Hematopoietic multipotent progenitor cell treated with erythropoietin and hydrocortisone succinate and interleukin-3 and kit ligand, for 8 days (in vitro differentiated cells): ENCODE data around the gene POLR2E.
A peak's percentile ranks its signal among the peaks of the same experiment; 100 is the strongest.

Experiments
- DNase-seq: peaks from one replicate; pipeline ENCODE4 v3.0.0-alpha.2; 2015

The POLR2E gene

DNA sequence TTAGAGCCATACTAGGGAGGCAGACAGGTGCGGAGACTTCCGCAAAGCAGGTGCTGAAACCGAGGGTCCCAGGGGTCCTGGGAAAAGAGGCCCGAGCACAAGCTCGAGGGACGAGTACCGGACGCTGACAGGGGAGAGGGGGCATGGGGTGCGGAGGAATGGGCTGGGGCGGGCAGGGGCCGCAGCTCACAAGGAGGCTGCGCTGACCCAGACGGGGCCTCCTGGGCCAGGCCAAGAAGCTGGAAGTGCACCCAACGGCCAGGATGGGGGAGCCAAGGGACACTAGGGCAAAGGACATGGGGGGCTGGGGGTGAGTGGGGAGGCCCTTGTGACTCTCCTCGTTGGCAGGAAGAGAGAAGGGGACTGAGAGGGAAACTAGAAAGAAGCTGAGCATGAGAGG is 1.8 kb downstream of the POLR2E start:
- no peak for DNase-seq

DNA sequence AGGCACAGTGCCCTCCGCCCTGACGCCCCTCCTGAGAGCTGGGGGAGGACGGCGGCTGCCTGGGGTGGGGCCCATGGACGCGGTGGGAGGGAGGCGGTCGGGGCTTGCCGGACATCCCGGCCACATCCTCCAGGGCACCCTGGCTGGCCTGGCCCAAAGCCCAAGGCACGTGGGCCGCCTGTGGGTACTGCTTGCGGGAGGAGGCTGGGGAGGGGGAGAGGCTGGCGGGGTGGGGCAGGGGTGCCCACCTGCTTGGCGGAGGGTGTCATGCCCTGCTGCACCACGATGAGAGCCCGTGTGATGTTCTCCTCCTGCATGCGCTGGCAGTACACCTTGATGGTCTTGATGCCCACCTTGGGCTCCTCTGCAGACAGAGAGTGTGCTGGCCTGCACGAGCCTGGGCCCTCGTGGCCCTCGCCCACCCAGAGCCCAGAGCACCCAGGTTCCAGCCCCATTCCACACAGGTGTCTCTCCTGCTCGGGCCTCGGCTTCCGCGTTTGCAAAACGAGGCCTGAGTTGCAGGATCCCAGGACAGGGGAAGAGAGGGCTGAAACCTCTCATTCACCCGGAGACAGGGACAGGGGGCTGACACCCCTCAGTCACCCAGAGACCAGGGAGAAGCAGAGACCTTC is 3.5 kb downstream of the POLR2E start:
- no peak for DNase-seq

DNA sequence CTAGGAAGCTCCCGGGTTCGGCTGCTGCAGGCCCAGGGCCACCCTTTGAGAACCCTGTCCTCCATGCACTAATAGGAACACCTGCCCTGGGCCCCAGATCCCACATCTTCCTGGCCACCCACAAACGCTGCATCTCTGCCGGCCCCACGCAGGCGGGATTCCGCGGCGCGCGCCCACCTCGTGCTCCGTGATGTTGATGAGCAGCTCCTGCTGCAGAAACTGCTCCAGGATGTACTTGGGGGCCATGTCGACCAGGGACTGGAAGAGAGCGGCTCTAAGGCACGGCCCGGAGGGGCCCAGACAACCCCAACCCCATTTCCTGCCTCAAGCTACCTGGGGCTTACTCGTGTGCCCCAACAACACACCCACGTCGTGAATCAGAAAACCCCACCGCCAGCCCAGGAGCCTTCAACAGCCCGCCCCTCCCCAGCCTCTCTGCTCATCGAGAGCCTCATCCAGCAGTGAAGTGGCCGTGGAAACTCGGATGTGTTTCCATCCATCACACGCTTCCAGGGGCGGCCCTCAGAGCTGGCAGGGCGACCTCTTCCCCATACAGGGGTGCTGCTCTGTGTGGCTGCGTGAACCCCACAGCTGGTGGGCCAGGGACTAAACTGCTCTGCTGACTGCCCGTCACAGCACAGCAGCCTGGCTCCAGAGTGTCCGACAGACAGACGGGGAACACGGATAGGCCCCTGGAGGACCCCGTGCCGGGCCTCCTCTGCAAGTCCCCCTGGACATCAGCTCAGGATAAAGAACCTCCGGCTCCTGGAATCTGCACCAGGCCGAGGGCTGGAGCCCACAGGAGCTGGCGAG is 4.2 kb downstream of the POLR2E start:
- no peak for DNase-seq

DNA sequence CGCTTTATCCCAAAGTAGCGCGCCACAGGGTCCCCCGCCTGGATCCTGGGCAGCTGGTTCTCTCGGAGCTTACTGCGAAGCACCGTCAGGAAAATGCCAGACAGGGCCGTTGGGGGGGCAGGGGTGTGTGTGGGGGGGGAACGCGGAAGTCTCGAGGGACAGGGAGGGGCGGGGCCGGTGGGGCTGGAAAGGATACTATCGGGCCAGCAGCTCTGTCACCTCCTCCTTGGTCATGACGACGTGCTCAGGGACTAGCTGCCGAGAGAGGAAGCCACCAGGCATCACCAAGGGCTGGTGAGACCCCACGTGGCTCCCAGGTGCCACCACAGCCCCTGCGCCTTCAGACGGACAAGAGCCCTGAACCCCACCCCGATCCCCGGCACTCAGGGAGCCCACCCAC is 5.3 kb downstream of the POLR2E start:
- peak; percentile 12 for DNase-seq

DNA sequence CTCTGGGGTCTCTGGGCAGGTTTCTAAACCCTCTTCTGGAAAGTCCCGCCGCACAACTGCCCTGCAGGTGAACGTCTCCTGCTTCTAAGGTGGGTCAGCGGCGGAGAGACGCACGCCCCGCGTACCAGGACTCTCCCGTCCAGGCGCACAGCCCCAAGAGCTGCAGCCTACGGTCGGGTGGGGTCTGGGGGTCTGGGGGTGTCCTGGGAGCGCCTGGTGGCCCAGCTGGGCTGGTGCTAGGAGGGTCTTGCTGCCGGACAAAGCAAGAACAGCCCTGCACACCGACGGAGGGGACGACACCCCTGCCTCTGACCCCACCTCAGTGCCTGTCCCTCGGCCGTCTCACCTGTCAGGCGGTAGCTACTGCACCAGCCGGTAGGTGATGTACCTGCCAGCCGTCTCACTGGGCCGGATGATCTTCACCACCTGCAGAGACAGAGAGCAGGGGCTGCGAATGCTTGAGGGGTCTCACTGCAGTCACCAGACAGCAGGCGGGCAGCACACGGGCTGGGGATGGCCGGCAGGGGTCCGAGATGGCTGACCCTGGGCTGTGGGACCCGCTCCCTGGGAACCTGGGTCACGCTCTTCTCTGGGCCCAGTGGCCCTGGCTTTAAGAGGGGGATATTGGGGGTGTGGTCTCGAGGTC is 5.9 kb downstream of the POLR2E start:
- no peak for DNase-seq

DNA sequence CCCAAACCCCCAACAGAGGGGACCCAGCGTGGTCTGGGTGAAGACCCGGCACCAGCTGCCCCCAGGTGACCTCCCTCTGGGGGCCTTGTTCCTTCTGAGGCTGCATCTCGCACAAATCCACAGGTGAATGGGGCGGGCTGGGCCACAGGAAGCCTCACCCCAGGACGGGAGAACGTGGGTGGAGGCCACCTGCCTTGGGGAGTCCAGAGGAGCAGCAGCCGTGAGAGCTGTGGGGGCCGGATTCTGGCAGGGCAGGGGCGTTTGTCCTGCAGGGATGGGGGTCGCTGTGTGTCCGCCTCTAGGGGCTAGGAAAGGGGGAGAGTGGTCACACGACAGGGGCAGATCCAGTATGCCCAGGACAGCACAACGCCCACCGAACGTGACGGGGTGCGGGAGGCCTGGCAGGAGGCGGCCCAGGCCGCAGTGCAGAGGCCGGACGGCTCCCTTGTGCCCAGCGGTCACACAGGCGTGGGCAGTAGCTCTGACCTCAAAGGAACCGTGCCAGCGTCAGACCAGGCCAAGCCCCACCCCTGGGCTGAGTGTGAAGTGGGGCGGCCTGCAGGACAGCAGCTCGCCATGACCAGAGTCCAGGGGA is 6.7 kb downstream of the POLR2E start:
- DNase-seq = no peak

DNA sequence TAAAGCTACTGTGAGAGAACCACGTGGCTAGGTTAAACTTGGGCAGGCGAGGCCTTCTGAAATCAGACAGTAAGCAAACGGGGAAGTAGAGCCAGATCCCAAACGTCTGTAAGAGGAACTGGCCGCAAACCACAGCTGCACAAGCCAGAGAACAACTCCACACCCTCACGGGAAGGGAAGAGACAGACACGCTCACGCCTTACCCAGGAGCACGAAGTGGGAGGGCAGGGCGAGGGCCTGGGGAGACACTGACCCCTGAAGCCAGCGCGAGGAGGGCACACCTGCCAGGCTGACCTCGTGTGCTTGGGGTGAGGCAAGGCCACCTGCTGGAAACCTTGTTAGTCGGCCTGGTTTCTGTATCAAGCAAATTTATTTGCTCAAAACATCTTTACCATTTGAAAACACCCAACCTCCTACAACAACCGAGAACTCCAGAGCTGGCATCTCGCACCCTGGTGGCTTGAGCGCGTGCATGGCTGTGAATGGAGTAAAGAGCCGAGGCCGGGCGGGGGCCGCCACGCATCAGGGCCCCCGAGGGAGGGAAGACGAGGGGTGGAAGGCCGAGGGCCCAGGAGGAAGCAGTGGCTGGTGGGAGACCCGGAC is 7.3 kb downstream of the POLR2E start:
- peak; percentile 78 for DNase-seq

DNA sequence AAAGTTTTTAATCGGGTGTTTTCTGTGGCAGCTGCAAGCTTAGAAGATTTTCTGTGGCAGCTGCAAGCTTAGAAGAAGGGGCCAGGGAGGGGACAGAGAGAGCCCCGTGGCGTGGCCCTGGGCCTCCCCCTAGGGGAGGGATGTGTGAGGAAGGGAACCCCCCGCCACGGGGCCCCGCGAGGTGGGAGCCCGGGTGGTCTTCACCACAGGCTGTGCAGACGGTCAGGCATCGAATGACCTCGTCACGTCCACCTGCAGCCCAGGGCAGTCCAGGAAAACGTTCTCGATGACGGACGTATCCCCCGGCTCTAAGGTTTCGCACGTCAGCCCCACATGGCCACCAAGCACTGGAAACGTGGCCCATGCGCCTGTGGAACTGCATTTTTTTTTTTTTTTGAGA is 8.6 kb downstream of the POLR2E start:
- no peak for DNase-seq

DNA sequence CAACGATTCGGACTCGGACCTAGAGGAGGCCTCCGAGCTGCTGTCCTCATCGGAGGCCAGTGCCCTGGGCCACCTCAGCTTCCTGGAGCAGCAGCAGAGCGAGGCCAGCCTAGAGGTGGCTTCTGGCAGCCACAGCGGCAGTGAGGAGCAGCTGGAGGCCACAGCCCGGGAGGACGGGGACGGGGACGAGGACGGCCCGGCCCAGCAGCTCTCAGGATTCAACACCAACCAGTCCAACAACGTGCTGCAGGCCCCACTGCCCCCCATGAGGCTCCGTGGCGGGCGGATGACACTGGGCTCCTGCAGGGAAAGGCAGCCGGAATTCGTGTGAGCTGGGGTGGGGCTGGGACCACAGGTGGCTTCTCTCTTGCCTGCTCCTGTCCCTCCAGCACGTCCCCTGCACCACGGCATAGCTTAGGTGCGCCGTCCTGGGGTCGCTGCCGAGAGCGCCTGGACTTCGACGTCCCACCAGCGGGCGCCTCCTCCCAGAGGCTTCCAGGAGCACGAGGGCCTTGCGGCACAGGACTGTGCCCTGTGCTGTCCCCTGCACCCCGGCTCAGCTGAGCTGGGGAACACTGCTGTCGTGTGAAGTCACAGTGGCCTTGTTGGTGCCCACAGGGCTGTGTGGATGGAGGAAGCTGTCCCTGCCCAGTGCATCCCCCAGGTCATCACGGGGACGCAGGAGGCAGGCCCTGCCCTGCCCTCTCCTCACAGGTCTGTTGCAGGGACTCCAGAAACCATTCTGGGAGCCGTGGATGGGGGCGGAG is 9.3 kb downstream of the POLR2E start:
- no peak for DNase-seq

DNA sequence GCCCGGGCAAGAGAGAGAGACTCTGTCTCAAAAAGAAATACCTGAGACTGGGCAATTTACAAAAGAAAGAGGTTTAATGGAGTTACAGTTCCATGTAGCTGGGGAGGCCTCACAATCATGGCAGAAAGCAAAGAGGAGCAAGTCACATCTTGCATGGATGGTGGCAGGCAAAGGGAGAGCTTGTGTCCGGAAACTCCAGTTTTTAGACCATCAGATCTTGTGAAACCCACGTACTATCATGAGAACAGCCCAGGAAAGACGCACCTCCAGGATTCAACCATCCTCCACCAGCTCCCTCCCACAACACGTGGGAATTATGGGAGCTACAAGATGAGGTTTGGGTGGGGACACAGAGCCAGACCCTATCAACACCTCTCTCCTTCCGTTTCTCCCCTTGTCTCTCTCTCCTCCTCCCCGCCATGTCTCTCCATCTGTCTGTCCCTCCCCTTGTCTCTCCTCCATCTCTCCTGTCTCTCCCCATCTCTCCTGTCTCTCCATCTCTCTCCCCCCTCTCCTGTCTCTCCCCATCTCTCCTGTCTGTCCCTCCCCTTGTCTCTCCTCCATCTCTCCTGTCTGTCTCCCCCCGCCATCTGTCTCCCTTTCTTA is 10.0 kb downstream of the POLR2E start:
- DNase-seq = peak; percentile 4

DNA sequence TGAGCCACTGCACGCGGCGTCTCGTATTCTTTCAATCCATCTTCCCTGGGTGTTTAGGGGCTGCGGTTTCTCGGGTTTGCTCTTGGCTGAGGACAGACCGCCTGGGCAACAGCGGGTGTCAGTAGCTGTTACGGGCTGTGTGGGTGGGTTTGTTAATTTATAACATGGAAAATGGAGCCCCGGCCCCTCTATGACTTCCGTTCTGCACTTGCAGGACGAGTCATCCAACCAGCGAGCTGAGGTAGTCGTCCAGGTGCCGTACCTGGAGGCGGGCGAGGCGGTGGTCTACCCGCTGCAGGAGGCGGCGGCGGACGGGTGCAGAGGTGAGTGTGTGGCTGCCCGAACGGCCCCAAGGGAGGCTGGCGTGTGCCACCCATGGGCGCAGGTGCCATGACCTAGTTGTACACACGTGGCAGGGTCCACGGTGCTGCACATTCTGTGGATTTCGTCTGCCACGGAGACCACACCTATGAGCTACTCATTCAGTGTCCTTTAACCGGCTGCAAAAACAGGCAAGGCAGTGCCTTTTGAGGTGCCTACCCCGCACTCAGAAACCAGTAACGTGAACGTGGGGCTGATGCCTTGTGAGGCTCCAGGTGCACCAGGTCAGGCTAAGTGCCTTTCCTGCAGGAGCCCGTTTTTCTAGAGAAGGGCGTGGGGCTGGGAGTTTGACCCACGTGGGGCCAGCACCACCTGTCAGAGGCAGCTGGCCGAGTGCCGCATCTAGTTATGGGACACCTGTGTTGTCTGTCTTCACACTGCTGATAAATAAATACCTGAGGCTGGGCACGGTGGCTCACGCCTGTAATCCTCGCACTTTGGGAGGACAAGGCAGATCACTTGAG is 10.9 kb downstream of the POLR2E start:
- DNase-seq = no peak

DNA sequence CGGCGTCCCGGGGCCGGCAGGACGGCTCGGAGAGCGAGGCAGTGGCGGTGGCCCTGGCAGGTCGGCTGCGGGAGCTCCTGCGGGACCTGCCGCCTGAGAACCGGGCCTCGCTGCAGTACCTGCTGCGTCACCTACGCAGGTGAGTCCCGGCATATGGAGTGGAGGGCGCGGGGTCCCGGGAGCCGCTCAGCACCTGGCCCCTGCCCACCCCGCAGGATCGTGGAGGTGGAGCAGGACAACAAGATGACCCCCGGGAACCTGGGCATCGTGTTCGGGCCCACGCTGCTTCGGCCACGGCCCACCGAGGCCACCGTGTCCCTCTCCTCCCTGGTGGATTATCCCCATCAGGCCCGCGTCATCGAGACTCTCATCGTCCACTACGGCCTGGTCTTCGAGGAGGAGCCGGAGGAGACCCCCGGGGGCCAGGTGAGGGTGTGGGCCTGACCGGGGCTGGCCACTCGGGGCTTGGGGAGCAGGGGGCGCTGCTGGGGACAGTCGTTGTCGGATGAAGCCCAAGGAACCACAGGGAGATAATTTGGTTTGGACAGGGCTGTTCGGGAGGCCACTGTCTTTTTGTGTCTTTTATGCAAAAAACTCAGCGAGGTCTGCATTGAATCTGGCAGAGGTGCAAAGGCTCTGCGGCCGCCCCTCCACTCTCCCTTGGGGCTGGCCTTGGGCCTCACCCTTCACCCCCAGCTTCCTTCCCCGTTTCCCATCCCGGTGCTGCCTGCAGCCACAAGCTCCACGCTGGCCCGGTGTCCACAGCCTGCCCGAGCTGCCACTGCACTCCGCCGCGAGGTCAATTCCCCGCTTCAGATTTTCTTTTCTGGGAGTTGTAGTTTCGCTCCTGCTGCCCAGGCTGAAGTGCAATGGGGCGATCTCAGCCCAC is 12.0 kb downstream of the POLR2E start:
- DNase-seq = no peak

DNA sequence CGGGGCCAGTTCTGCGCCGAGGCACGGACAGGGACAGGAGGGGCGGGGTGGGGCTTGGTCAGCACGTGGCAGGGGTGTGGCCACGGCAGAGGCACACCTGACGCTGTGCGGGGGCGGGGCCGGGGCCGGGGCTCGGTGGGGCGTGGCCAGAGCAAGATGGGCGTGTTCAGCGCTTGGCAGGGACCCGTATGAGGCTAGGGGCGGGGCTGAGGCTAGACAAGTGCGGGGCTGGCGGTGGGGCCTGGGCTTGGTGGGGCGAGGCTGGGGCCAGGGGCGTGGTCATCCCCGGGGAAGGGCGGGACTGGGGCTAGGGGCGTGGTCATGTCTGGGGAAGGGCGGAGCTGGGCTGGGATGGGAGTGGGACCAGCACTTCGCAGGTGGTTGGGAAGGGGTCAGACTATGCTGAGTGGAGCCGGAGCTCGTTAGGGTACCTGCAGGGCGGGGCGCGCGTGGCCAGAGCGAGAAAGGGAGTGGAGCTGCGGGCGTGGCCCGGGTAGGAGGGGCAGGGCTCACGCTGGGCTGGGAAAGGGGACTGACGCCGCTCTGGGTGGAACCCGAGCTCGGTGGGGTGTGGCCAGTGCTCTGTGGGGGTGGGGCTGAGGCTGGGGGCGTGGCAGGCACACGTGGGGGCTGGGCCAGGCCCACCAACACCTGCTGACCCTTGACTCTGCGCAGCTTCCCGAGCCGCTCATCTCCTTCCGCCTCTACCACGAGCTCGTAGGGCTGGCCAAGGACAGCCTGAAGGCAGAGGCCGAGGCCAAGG is 12.8 kb downstream of the POLR2E start:
- peak; percentile 74 for DNase-seq

DNA sequence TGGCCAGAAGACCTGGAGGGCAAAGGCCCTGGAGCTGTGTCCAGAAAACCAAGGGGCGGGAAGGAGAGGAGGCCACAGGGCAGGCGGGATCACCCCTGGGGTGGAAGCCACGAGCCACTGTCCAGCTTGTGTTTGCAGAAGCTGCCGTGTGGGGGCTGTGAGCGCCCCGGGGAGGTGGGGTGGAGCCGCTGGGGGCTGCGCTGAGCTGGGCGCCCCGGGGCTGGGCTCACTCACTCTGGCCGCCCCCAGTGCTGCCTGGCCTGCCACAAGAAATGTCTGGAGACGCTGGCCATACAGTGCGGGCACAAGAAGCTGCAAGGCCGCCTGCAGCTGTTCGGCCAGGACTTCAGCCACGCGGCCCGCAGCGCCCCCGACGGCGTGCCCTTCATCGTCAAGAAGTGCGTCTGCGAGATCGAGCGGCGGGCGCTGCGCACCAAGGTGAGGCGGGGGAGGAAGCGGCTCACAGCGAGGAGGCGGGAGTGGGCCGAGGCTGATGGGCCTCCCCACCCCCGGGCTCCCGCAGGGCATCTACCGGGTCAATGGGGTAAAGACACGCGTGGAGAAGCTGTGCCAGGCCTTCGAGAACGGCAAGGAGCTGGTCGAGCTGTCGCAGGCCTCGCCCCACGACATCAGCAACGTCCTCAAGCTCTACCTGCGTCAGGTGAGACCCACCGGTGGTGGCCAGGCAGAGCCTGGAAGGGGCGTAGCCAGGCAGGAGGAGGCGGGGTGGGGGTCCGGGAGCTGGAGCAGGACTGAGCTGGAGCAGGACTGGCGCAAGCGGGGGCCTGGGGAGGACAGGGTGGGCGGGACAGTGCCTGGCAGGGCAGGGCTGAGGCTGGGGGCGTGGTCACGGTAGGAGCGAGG is 13.6 kb downstream of the POLR2E start:
- DNase-seq = no peak

DNA sequence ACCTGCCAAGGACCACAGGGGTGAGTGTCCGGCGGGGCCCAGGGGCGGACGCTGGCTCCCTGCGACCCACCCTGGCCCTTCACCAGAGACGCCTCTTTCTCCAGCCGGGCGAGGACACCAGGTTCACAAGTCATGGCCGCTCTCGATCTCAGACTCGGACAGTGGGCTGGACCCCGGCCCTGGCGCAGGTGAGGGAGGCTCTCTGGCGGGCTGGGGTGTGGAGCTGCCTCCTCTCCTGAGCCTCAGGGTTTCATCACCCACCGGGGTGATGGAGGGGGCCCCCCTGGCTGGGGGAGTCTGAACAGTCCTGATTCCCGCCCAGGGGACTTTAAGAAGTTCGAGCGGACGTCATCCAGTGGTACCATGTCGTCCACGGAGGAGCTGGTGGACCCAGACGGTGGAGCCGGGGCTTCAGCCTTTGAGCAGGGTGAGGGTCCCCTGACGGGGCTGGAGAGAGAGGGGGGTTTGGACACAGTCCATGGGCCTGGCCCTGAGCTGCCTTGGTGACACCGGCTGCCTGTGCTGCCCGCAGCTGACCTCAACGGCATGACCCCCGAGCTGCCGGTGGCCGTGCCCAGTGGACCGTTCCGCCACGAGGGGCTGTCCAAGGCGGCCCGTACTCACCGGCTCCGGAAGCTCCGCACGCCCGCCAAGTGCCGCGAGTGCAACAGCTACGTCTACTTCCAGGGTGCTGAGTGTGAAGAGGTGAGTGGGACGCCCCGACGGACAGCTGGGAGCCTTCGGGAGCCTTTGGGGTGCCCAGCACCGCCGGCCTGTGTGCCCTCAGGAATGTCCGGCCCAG is 14.6 kb downstream of the POLR2E start:
- DNase-seq = no peak

DNA sequence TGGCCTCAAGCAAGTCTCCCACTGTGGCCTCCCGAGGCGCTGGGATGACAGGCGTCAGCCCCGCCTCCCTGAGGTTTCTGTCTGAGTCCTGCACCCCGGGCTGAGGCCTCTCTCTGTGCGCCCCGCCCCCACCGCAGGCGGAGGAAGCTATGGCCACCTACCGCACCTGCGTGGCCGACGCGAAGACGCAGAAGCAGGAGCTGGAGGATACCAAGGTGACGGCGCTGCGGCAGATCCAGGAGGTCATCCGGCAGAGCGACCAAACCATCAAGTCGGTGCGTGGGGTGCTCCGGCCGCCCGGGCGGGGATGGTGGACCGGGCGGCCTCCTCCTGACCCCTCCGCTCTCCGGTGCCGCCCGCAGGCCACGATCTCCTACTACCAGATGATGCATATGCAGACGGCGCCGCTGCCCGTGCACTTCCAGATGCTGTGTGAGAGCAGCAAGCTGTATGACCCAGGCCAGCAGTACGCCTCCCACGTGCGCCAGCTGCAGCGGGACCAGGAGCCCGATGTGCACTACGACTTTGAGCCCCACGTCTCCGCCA is 15.5 kb downstream of the POLR2E start:
- DNase-seq = no peak

DNA sequence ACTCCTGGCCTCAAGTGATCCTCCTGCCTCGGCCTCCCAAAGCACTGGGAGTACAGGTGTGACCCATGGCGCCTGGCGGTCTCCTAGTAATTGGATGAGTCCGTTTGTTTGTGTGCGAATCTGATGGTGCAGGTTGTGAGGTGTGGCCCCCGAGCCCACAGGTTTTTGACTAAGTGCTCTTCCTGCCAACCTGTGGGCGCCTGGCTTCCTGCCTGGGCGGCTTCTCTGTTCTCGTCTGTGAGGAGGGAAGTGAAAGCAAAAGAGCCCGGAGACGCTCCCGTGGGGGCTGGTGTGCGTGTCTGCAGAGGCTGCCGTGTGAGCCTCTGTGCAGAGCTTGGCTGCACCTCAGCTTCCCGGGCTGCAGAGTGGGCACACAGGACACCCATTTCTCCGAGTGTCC is 18.2 kb downstream of the POLR2E start:
- peak; percentile 32 for DNase-seq
